DOHH2 (cell line): ENCODE results near the gene RUSC2.

Experiments used
- EZH2phosphoT487 ChIP-seq: fragments of 200-600 bp; sonication (generic); IDR thresholded peaks from 2 replicates; pipeline ENCODE4 v1.6.1; 2017; ENCODE audit warnings: borderline replicate concordance, mild to moderate bottlenecking, antibody characterized with exemption, low read length, moderate library complexity, mixed read lengths
- TF ChIP-seq, protein P1 (sequence below): fragments of 200-600 bp; sonication (generic); IDR thresholded peaks from one replicate; pipeline ENCODE4 v1.5.1; 2014; ENCODE audit warnings: antibody characterized with exemption, mild to moderate bottlenecking, low read depth, low read length; ENCODE audit not compliant: poor library complexity, severe bottlenecking

DNA sequence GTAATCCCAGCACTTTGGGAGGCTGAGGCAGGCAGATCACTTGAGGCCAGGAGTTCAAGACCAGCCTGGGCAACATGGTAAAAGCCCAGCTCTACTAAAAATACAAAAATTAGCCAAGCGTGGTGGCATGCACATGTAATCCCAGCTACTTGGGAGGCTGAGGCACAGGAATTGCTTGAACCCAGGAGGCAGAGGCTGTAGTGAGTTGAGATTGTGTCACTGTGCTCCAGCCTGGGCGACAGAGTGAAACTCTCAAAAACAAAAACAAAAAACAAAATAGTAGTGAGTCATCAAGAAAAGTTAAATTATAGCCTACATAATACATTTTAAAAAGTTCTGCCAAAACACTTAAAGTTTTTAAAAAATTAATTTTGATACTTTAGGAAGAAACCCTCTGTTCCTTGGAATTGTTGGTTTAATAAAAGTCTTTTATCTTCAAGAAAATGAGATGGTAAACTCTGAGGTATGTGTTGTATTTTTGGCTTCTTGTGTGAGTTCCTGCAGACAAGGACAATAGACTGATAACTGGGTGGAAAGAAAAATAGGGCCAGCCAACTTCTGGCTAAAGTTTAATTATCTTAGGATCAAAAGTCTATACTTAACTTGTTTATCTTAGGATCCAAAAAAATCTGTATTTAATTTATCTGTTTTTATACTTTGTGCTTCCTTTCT is 9.3 kb downstream of the RUSC2 start:
- TF ChIP-seq, protein P1, sequence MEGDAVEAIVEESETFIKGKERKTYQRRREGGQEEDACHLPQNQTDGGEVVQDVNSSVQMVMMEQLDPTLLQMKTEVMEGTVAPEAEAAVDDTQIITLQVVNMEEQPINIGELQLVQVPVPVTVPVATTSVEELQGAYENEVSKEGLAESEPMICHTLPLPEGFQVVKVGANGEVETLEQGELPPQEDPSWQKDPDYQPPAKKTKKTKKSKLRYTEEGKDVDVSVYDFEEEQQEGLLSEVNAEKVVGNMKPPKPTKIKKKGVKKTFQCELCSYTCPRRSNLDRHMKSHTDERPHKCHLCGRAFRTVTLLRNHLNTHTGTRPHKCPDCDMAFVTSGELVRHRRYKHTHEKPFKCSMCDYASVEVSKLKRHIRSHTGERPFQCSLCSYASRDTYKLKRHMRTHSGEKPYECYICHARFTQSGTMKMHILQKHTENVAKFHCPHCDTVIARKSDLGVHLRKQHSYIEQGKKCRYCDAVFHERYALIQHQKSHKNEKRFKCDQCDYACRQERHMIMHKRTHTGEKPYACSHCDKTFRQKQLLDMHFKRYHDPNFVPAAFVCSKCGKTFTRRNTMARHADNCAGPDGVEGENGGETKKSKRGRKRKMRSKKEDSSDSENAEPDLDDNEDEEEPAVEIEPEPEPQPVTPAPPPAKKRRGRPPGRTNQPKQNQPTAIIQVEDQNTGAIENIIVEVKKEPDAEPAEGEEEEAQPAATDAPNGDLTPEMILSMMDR: no peak
- no peak for TF ChIP-seq EZH2phosphoT487
